GM21515 (cell line): Measurements from ENCODE around the gene NAA40.
A peak's percentile ranks its signal among the peaks of the same experiment; 100 is the strongest.
"Not testable (repeated sequence)": the region's sequence is repeated elsewhere in the genome, so short reads cannot be mapped to it uniquely, and the experiment has no call there.

Source experiments
- ATAC-seq: cut with Tn5 transposase; IDR thresholded peaks from one replicate; pipeline ENCODE4 v1.9.1; 2021; ENCODE audit not compliant: unreplicated experiment

Gene NAA40

DNA sequence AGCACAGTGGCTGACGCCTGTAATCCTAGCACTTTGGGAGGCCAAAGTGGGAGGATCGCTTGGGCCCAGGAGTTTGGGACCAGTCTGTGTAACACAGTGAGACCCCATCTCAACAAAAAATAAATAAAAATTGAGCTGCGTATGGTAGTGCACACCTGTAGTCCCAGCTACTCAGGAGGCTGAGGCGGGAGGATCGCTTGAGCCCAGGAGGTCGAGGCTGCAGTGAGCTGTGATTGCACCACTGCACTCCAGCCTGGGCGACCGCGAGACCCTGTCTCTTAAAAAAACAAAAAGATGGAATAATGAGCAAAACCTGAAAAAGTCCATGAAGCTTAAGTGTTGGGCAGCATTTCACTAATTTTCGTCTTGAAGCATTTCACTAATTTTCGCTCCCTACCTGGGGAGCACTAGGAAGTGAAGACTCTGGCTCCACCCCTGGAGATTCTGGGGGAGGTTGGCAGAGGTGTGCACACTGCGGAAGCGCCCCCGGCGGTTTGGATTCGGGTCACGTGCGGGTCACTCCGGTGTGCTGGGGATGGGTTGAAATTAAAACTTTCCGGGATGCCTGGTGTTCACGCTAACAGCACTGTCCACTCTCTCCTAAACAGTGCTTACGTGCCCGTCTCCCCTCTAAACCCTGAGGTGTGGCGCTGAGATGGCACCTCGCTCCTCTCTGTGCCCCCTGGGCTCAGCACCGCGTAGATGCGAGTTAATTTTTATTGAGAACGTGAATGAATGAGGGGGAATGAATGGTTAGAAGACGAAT, 906 bp upstream of the NAA40 start:
- peak; percentile 14 for ATAC-seq

DNA sequence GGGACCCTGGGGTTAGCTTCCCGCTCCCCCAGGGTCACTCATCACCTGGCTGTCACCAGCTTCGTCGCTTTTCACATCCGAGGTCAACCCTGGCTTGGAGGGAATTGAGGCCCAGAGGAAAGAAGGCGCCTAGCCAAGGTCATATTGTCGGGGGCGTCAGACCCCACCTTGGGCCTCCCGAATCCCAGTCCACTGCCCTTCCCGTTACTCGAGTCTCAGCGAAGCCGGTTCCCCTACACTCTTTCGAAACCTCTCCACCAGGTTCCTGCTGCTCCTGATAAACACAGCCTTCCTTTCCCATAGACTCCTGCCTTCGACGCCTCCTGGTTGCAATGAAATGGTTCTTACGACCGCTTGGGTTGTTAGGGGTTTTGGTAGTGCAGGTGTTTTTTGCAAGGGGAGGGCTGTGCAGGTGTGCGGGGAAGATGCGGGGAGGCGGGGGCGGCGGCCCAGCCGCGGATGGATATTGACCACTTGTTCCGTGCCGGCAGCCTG, 642 bp downstream of the NAA40 start:
- ATAC-seq = no peak

DNA sequence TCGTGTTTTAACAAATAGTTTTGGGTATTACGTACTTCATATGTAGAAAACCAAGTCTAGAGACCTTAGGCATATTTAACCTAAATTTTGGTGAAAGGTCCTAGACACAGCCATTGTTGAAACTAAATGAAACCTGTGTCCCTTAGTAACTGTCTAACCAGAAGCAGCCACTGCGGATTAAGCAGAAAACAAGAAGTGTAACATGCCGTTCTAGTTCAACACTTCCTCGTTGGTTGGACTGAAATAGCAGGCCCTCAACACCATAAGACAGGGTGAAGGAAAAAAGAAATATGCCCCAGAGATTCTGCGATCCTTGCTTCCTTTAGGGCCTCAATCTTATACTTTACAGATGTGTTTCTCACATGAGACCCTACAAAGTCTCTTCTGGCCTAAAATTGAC, 2.0 kb downstream of the NAA40 start:
- no peak for ATAC-seq

DNA sequence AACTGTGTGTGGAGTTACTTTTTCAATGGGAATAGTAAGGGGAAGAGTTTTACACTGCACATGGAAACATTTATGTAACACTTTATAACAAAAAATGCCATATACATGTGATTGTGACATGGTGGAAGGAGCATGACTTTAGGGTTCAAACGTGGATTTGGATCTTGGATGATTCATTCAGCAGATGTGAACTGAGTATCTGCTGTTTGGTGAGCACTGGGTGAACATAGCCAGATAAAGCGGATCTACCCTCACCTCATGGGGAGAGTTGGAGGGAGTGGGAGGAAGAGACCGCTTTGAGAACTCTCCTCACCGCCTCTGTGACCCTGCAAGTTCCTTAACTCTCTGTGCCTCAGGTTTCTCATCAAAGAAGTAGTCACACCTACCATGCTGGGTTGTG, 3.1 kb downstream of the NAA40 start:
- no peak for ATAC-seq

DNA sequence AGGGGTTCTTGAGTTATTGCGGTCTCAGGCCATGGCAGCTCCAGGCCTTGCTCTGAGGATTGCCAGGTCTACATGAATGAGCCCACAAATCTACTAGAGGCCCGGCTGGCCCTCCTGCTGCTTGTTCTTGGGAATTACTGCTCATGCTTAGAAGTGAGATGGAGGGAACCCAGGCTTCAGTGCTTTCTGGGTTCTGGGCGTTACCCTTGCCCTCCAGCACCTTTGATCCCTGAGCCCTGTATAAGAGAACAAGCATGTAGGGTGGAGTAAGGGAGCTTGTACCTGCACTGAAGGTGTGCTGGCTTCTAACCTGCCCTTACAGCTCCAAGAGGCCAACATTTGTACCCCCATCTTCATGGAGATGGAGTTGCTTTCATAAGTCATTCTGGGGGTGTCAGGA, 4.0 kb downstream of the NAA40 start:
- no peak for ATAC-seq

DNA sequence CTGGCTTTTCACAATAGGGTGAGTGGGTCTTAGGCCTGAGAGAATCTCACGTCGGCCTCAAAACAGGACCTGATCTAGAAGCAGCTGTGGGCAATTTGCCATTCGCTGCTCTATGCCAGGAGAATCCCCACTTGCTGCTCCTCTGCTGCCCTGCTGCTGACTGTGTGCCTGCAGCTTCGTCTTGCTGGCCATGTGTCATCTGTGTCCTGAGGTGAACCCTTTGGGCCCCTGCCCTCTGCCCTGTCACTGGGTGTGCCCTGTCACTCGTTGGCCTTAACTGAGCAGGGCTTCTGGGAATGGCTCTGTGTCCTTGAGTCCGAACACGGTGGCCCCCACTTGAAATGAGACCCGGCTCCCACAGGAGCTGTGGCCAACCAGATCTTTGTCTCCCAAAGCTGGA, 6.2 kb downstream of the NAA40 start:
- ATAC-seq = no peak

DNA sequence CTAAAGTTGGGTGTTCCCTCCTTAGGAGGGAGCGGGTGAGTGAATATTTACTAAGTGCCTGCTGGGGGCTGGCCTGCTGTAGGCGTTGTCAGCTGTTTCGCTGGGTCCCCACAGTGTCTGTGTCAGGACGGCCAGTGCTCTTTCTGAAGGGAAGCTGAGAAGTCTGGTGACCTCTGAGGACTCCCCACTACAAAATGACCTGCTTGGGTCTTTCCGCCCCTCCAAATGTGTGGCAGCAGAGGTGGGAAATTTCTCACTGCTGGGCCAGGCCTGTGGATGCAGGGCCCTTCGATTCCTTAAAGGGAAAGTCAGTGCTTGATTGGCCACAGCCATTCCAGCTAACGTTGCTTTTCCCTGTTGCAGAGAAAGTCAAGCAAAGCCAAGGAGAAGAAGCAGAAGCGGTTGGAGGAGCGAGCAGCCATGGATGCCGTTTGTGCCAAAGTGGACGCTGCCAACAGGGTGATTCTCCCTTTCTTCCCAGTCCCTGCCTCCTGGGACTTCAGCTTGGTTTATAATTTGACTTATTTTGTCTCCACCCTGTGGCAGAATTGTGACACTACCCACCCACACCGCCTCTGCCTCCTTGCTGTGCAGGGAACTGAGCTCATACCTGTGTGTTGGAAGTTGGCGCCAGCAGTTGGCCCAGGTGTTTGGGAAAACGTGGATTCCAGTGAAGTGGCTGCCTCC, 6.8 kb downstream of the NAA40 start:
- no peak for ATAC-seq

DNA sequence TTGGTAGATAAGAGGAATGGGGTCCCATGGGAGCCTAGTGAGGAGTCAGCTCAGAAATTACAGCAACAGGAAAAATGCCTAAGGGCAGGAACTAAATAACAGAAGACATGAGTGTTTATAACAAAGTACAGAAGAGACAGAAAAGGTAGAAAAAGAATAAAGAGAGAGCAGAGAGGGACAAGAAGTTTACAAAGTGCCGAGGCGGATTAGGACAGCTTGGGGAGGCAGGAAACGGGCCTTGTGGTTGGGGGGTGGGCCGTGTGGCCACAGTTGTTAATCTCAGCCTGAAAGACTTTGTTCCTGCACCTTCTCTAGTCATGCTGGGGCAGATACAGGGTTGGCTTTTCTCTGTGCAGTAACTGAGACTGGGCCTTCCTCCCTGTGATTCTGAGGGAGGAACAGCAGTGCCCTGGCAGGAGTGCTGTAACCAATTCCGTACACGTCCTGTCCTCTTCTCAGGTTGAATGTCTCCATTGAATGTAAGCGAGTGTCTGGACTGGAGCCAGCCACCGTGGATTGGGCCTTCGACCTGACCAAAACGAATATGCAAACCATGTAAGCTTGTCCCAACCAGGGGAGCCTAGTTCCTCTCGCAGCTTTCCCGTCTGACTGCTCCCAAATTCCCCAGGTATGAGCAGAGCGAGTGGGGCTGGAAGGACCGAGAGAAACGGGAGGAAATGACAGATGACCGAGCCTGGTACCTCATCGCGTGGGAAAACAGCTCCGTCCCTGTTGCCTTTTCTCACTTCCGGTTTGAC, 13.2 kb downstream of the NAA40 start:
- no peak for ATAC-seq

DNA sequence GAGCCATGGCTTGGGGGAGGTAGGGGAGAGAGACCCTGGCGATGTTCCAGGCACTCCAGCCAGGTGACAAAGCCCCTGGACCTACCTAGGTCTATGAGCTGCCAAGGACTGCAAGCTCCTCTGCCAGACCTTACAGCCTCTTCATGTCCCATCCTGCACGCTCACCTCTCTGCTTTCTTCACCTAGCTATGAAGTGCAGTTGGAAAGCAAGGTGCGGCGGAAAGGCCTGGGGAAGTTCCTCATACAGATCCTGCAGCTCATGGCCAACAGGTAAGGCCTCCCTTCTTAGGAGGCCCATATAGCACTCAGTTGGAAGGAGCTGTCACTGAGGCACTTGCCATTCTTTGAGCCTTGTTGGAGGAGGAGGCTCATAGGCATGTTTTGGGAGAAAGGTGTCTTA, 13.8 kb downstream of the NAA40 start:
- ATAC-seq = no peak

DNA sequence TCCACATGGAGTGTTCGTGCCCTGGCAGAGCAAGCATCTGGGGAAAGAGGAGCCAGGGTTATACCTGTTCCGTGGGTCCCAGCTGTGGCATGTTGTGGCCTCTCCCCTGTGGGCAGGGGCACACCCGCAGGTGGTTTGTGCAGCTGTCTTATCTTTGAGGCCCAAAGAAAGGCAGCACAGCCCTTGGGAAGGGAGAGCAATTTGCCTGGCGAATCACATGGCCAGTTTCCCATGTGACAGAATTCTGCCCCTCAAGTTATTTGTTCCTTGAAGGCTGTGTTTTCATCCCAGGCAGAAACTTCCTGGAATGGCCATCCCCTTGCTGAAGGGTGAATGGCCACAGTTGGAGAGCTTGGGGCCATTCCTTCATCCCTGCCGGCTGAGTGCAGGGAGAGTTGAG, 19.2 kb downstream of the NAA40 start:
- ATAC-seq = no peak

DNA sequence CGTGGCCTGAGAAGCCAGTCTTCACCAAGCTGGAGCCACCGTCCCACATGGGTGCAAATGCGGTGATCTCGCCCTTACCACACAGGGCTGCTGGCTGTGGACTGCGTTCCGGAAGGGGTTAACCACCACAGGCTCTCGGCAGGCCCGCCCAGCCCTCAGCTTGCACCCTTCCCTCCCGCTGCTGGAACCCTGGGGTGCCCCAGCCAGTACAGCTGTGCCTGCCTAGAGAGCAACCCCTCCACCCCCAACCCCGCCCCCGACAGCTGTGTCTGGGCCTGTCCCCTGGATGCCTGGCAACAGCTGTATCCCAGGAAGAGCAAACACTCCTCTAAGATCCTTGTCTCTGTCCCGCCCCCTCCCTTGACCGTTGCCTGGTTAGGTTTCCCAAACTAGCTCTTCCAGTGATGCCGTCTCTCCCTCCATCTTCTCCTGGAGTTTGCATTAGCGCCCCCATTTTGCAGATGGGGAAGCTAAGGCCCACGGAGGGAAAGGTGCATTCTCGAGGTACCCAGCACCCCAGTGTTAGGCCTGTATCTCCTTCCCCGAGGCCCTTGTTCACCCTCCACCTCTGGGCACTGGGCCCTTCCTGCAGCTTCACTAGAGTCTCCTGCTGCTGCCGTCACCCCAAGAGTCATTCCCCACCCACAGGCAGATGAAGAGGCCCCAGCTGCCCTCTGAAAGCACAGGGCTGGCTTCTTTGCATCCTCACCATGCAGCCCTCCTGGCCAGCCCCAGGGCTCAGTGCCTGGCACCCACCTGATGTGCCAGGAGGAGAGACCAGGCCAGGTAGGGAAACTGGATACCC, 23.0 kb downstream of the NAA40 start:
- ATAC-seq = no peak

DNA sequence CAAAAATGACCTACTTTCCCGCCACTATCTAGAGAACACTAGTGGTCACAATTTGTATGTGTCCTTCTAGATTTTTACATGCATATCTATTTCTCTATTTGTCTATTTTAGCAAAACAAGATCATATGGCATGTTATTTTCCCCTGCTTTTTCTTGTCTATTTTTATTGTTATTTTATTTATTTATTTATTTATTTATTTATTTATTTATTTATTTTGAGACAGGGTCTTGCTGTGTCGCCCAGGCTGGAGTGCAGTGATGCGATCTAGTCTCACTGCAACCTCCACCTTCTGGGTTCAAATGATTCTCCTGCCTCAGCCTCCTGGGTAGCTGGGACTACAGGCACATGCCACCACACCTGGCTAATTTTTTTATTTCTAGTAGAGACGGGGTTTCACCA, 25.1 kb downstream of the NAA40 start:
- ATAC-seq = not testable (repeated sequence)

DNA sequence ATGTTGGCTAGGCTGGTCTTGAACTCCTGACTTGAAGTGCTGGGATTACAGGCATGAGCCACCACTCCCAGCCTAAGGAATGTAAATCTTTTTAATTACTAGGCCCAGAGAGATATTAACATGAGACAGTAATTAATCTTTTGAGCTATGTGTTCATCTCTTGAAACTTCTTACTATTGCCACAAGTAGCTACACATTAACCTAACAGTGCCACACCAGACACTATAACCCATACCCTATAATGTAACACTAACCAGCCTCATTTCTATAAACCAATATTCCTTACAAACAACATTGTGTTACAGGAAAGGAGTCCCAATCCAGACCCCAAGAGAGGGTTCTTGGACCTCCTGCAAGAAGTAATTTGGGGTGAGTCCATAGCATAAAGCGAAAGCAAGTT, 27.6 kb downstream of the NAA40 start:
- no peak for ATAC-seq

DNA sequence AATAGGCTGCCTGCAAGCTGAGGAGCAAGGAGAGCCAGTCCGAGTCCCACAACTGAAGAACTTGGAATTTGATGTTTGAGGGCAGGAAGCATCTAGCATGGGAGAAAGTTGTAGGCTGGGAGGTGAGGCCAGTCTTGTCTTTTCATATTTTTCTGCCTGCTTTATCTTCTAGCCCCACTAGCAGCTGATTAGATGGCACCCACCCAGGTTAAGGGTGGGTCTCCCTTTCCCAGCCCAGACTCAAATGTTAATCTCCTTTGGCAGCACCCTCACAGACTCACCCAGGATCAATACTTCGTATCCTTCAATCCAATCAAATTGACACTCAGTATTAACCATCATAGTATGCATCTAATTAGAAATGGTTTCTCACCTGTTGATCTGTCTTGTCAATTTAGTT, 30.7 kb downstream of the NAA40 start:
- no peak for ATAC-seq

DNA sequence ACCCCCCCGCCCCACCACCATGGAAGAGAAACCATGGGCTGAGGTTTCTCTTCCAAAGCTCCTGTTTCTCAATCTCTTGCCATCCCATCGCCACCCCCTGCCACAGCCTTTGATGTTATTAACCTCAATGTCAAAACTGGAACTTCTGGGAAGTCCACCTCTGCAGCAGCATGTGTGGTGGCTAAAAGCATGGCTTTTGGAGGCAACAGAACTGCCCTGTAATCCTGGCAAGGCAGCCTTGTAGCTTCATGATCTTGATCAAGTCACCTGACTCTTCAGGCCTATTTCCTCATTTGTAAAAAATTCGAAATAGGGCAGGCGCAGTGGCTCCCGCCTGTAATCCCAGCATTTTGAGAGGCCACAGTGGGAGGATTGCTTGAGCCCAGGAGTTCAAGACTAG, 32.1 kb downstream of the NAA40 start:
- no peak for ATAC-seq

DNA sequence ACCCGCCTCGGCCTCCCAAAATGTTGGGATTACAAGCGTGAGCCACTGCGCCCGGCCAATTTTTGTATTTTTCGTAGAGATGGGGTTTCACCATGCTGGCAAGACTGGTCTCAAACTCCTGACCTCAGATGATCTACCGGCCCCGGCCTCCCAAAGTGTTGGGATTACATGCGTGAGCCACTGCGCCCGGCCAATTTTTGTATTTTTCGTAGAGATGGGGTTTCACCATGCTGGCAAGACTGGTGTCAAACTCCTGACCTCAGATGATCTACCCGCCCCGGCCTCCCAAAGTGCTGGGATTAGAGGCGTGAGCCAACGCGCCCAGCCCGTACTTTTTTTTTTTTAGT, 35.1 kb downstream of the NAA40 start:
- ATAC-seq = not testable (repeated sequence)

DNA sequence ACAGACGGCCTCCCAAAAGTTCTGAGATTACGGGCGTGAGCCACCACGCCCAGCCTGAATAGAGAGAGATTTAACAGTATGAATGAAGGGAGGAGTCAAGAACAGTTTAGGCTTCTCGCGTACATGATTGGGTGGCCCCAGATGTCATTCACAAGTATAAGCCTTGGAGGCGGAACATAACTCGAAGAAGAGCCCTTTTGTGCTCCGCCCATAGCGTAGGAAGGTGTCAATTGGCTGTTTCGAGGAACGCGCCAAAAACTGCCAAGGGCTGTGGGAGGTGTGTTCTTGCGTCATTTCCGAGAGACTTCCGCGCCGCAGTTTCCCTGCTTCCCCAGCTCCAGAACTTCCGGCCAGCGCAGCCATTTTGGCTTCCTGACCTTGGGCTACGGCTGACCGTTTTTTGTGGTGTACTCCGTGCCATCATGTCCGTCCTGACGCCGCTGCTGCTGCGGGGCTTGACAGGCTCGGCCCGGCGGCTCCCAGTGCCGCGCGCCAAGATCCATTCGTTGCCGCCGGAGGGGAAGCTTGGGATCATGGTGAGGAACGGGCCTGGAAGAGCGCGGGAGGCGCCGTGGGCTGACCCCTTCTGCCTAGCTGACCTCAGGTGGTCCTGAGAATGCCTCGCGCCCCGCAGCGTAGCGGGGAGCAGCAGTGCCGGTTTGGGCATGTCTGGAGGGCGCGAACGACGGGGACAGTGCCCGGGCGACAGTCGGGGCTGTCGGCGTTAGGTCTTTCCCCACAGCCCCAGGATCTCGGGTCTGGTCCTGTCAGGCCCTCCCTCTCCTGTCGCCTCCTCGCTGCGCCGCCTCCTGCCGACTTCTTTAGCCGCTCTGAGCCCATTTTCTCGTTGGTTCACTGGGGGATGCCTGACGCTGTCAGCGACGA, 35.7 kb downstream of the NAA40 start, which contains the start of gene COX8A:
COX8A (plus strand) TSS at position 362 of the 885 bp plus-strand sequence; CDS start at position 423, 61 bp downstream.
- ATAC-seq = peak; percentile 93

DNA sequence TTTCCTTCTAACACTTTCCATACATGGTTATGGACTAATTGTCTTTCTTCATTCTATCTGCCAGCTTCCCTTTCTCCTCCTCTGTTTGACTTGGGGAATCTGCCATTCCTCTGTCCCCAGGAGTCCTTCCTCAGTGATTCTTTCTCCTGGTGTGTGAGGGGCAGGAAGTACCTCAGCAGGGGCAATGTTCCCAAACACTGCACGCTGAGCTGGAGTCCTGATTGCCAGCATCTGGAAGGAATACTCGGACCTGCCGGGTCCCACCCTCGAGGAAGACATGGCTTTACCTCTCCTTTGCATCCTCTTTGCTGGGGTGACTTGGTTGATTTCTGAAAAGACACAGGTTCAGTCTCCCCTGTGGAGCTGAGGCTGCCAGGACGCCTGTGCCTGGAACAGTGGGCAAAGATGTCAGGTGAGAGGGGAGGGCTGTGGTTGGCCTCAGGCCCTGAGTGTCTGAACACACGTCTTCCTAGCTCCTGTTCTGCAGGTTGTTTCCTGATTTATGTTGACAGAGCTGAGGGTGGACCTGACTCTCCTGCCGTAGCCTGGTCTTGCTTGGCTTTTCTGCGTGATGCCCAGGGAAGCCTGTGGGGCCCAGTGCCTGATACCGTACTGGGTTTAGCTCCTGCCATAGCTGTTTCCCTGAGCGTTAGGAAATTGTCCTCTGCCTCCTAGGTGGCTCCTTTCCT, 39.9 kb downstream of the NAA40 start:
- ATAC-seq = no peak

DNA sequence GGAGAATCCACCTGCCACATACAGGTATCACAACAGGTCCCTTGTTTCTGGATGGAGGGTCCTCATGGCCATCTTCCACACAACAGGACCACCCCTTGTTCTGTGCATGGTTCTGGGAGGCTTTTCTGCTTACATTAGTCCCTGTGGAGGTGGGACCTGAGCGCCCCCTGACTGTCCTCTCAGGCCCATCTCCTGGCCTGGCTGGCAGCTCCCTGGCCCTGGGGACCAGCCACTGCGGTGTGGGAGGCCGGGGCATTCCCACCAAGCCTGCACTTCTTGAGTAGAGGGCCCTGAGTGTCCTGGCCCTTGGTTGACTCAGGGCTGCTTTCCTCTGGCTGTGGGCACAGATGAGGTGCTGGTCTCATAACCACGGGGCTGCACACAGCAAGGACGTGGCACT, 40.6 kb downstream of the NAA40 start:
- ATAC-seq = no peak

DNA sequence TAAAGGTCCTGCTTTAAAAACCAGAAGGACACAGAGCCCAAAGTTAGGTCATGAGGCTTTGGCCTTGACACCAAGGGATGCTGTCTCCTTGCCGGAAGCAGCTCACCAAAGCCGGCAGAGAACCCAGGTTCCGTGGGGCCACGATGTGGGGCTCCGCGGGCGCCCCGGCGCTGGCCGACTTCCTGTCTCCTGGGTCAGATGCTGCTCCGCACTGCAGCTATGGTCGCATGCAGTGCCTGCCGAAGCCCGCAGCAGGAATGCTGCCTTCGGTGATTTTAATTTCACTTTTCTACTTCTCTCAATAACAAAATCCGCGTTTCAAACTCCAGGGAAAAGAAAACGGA, 47.0 kb downstream of the NAA40 start:
- no peak for ATAC-seq
